Activated CD8-positive, alpha-beta memory T cell treated with anti-CD3 and anti-CD28 coated beads for 36 hours (primary cell): ENCODE data around the gene COL1A1. TPM values are rescaled to one million over a fixed set of nuclear protein-coding genes. Genes with fewer than 3 reads are reported as not detected.

ENCODE experiments used
- CTCF ChIA-PET: fragments of 350-600 bp; sonication (Branson Sonifier 250); formaldehyde crosslinking; loops from one replicate; lab custom pipeline; 2021; ENCODE audit warnings: antibody characterized with exemption; lab: Charles Lee
- POLR2A ChIA-PET: fragments of 350-600 bp; sonication (Branson Sonifier 250); formaldehyde crosslinking; loops from one replicate; lab custom pipeline; 2021; ENCODE audit warnings: antibody characterized with exemption; lab: Charles Lee
- total RNA-seq, 2 experiments: library from RNA; stranded (reverse); gene quantifications; one replicate each; pipeline ENCODE4 v1.2.3, GENCODE V29; 2021

Gene COL1A1
- total RNA-seq, 2 experiments from 2014 or later: 0.65 to 1.0 TPM

DNA sequence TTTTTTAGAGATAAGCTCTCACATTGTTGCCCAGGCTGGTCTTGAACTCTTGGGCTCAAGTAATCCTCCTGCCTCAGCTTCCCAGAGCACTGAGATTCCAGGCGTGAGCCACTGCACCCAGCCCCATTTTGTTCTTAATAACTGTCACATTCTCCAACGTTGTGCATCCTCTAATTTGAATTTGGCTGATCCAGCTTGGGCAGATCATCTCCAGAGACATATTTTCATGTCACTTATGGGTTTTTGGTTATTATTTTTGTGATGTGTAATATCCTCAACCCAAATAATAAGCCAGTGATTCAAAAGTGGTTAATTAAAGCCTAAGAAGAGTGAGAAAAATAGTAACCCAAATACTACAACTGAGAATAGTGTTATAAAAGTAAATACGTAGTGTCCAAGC, 16.2 kb upstream of the COL1A1 start:
- POLR2A ChIA-PET: no interaction called here
- CTCF ChIA-PET: interaction anchor here (1.0 kb wide), 1 partner anchor 18 kb away, joined by 7 read pairs; no protein-coding TSS in a partner anchor

DNA sequence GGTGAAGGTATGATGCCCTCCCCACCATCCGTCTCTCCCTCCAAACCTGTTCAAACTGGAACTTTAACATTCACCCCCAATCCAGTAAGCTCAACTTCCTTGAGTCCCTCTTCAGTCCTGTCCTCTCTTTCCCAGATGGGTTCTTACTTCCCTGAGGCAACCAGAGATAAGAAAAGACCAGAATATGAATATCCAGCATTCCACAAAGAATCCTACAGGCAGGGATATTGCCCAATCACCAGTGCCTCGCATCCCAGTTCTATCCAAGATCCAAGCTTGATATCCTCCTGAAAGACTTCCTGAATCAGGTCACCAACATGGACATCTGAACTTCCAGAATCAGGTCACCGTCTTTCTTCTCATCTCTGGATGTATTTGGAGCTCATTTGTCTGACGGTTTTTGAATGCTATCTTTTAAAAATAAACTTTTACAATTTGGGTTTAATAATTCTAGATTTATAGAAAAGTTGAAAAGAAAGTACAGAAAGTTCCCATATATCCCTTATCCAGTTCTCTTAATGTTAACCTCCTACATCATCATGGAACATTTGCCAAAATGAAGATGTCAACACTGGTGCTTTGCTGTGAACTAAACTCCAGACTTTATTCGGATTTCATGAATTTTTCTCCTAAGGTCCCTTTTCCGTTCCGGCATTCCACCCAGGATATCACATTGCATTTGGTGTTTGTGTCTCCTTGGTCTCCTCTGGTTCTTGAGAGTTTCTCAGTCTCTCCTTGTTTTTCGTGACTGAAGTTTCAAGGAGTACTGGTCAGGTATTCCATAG, 13.7 kb upstream of the COL1A1 start:
- CTCF ChIA-PET: interaction anchor here (0.8 to 3.9 kb wide), 4 partner anchors 14 to 57 kb away, joined by 3 to 21 read pairs (median 9); partner anchors contain the start of gene COL1A1
- POLR2A ChIA-PET: no interaction called here

DNA sequence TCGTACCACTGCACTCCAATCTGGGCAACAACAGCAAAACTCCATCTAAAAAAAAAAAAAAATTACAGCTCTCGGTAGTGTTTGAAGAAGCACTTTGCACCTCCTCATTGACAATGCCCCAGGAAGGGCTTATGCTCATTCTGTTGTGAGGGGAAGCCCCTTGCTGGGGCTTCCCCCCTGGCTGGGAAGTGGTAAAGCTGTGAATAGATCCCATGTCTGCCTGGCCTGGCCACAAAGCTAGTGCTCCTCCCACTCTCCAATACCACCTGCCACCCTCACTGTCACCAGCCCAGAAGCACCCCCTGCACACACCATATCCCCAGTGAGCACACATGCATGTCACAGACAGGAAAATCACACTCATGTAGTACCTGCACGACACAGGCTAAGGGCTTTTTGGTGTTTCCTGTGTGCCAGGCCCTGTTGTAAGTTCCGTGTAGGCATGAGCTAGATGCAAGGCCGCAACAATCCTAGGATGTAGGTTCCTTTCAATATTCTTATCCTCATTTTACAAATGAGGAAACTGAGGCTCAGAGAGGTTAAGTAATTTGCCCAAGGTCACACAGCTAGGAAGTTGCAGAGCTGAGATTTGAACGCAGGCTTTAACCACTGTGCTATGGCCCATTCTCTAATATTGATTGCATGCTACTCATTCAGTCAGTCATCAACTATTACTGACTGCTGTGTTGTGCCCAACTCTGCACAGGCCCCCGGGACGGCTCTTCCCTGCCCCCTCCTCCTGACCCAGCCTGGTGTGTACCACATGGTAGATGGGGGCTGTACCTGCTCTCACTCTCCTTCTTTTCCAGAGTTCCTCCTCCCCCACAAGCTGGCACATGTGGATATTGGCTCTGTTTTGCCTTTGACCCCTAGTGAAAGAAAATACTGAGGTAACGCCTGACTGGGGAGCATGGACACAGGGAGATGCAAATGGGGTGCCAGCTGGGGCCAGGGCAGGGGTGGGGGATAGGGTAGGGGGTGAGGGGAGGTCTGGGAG, 11.9 kb upstream of the COL1A1 start:
- POLR2A ChIA-PET: no interaction called here
- CTCF ChIA-PET: interaction anchor here (0.5 to 3.9 kb wide), 5 partner anchors 13 to 152 kb away, joined by 3 to 21 read pairs (median 3); partner anchors contain the start of gene COL1A1

DNA sequence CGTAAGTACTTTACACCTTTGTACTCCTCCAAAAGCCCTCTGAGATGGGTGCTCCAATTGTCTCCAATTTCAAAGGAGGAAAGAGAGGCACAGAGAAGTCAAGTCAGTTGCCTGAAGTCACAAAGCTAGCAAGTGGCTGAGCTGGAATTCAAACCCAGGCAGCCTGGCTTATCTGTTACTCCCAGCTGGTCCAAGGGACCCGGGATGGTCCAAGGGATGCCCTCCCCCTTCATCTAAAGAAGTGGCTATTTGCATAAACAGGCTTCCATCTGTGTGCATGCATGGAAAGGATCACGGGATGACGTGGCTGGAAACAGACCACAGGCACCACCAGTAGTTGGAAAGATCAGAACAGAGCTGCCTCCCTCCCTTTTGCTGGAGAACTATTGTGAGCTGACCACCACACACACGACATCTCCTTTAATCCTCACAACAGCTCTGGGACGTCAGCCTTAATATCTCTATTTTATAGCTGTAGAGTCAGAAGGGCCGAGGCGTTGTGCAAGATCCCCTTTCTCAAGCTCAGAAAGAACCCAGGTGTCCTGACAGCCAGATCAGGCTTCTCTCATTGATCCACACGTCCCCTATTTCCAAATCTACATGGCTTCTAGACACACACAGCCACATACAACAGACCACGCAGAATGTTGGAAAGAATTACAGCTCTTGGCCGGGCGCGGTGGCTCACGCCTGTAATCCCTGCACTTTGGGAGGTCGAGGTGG, 10.9 kb upstream of the COL1A1 start:
- POLR2A ChIA-PET: no interaction called here
- CTCF ChIA-PET: interaction anchor here (0.8 to 3.9 kb wide), 3 partner anchors 12 to 89 kb away, joined by 3 to 21 read pairs (median 15); partner anchors contain the start of gene COL1A1

DNA sequence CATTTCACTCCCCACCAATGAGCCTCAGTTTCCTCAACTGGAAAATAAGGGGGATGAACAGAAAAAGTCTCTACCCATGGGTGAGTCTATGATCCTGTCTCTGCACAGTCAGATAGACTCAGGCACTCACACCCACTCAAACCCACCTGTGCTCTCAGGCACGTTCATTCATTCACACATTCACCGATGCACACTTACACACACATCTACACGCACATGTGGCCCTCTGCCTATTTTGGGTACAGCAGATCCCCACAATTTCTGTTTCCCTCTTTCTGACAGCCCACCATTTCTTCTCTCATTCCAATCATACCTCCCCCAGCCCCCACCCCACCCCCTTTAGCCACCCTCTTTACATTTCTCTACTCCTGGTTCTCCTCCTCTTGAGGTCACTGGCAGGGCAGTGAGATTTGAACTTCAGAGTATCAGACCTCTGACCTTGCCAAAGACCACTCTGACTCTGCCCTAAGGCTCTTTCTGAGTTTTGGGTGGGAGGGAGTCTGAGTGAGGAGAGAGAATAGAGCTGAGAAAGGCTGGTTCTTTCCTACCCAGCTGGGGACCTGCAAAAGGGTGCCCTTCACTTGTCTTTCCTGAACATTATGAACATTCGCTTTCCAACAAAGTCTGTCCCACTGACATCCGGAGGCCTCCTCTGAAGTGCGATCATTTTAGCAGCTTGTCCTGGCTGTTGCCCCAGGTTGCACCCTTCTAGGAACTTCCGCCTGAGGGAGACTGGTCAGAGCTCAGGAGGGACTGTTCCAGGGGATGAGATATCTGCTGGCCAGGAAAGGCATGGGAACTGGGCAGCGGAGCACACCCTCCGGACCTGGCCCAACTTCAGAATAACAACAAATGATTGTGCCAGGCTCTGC, 10.1 kb upstream of the COL1A1 start:
- POLR2A ChIA-PET: no interaction called here
- CTCF ChIA-PET: interaction anchor here (0.8 to 3.9 kb wide), 5 partner anchors 10 to 90 kb away, joined by 3 to 21 read pairs (median 4); partner anchors contain the start of gene COL1A1

DNA sequence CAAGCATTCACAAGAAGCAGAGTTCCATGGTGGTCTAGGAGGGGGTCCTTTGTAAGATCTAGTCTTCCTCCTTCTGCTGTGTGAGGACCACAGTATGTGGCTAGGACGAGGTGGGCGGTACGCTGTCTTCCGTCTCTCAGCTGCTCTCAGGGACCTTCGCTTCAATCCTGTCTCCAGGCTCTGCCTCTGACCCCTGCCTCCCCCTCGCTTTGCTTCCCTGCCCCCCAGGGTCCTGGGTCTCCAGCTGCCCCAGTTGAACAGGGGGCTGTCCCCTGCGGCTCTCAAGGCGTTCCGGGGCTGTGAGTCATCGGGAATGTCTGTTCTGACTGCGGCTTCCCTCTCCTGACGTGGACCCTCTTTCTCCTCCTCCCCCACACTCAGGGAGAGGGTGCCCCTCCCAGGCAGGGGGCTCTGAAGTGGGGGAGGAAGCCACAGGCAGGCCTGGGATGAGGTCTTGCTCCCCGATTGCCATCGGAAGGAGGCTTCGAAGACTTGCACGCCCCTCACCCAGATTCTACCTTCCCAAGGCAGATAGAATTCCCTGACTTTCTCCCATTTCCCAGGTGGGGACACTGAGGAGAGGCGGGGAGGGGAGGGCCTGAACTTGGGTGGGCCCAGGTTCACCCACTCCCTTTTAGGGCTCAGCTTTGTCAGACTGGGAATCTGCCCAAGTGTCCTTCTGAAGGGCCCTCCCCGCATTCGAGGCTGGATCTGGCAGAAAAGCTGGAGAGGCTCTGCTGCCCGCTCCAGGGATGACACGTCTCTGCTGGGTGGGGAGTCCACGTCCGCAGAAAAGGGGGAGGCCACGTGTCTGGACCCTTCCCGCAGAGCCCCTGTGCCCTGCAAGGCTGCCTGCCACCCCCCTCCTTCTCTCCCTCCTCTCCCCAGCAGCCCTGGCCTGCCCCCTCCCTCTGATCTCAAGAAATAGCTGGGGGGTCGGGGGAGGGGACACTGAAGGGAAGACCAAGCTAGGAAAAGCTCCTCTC, 9.1 kb upstream of the COL1A1 start:
- ChIA-PET CTCF (interaction anchor here (0.8 to 2.3 kb wide), 4 partner anchors 9 to 12 kb away, joined by 4 to 7 read pairs (median 4); partner anchors contain the start of gene COL1A1), POLR2A (no interaction called here)

DNA sequence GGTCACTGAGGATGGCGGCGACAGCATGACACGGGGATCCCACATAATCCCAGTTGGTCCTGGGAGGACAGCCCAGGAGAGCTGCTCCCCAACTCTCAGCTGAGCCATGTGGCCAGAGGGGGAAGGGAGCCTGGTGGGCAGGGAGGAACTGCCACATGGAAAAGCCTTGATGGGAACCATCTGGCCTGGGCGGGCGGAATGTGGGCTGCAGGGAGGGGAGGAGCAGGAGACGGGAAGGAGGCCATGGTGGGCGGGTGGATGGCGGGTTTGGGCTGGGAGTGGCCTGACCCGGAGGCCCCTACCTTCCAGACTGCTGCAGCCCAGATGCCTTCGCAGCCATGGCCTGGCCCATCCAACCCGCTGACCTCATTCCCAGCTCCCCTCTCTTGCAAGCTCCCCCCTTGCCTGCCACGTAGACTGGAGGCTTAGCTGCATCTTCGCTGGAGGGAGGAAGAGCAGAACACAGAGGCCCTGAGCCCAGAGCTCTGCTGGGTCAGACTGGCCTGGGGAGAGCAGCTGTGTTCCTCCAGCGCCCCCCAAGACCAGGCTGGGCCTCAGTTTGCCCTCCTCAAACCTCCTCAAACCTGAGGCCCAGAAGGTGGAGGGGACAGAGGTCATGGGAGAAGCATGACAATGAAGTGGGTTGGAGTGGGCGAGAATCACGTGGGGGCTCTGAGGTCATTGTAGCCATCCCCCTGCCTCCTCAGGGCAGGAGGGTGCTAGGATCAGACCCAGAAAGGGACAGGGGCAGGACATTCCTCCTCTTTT, 8.2 kb upstream of the COL1A1 start:
- CTCF ChIA-PET: interaction anchor here (1.4 to 3.1 kb wide), 4 partner anchors 9 to 88 kb away, joined by 3 to 9 read pairs (median 6); partner anchors contain the start of gene COL1A1
- POLR2A ChIA-PET: no interaction called here

DNA sequence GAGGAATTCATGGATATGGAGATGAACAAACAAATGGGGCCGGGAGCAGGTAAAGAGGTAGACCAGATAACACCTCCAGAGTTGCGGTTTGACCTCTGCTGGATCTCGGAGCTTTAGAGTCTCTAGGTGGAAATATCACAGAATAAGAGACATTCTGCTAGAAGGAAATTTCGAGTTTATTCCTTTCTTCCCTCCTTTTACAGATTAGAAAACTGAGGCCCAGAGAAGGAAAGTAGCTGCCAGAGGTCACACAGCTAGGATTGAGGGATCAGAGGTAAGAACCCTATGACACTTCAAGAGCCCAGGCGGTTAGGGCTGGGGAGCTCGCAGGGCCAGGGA, 7.7 kb upstream of the COL1A1 start:
- ChIA-PET POLR2A (no interaction called here), CTCF (interaction anchor here (1.4 to 3.1 kb wide), 3 partner anchors 9 to 88 kb away, joined by 3 to 9 read pairs (median 7); no protein-coding TSS in a partner anchor)

DNA sequence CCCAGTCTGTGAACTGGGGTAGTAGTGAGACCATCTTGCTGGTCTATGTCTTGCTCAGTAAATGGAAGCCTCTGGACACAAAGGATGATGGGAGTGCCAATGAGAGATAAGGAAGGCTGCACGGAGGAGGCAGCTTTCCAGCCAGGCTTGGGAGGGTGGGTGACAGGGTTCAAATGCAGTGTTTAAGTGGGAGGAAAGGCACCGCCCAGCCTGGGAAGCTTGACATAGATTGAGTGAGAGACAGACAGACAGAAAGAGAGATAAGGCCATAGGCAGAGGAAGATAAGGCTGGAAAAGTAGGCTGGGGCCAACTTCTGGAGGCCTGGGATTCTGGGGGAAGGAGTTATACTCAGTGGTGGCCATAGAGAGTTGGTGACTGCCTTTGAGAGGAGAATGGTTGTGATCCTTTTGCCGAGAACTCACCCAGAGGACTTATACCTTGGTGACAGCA, 7.2 kb upstream of the COL1A1 start:
- POLR2A ChIA-PET: no interaction called here

DNA sequence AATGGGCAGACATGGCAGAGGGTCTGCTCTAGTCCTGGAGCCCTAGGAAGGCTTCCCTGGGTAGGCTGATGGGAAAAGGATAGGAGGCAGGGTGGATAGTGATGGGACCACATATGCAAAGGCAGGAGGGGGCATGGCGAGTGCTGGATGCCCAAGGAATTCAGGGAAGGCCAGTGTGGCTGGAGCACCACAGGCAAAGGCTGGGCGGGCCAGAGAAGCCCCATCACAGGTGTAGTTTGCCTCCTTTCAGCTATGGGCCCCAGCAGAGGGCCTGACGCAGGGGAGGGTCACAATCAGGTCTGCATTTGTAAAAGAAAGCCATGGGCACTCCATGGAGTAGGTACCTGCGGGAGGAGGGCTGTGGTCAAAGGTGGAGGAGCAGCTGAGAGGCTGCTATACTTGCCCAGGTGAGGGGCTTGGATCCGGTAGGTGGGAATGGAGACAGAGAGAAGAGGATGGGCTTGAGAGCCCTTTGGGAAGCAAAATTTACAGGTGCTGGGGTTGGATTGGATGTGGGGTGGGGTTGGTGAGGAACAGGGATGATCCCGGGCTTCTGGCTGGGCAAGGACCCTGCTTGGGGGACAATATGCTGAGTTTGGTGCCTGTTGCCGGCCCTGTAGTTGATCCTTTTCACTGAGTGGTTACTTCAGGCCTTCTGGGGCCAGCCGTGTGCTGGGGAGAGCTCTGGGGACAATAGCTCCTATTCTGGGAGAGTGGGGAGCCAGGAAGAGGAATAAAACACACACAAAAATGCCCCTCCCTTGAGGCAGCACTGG, 6.5 kb upstream of the COL1A1 start:
- ChIA-PET POLR2A (no interaction called here), CTCF (interaction anchor here (0.6 to 3.1 kb wide), 6 partner anchors 8 to 89 kb away, joined by 3 to 9 read pairs (median 4); no protein-coding TSS in a partner anchor)

More for the DNA sequence above, 7.2 kb upstream of the COL1A1 start:
- CTCF ChIA-PET: interaction anchor here (1.4 to 3.1 kb wide), 4 partner anchors 9 to 89 kb away, joined by 3 to 9 read pairs (median 6); no protein-coding TSS in a partner anchor

DNA sequence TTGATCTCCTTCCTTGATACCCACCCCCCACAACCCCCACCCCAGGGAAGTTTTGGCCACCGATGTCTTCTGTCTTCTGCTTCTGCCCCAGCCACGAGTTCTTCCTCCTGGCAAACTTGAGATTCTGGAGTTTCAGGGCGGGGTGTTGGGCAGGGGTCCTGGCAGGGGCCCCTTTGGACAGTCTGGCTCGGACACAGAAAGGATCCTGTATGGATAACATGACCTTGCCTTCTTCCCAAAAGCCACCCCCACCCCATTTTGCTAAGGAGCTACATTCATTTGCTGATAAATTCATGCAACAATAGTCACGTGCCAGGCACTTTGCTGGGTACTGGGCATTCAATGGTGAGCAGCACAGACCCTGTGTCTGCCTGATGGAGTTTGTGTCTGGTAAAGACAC, 5.9 kb upstream of the COL1A1 start:
- CTCF ChIA-PET: interaction anchor here (0.6 to 3.1 kb wide), 5 partner anchors 22 to 90 kb away, joined by 3 to 9 read pairs (median 3); no protein-coding TSS in a partner anchor
- POLR2A ChIA-PET: no interaction called here

DNA sequence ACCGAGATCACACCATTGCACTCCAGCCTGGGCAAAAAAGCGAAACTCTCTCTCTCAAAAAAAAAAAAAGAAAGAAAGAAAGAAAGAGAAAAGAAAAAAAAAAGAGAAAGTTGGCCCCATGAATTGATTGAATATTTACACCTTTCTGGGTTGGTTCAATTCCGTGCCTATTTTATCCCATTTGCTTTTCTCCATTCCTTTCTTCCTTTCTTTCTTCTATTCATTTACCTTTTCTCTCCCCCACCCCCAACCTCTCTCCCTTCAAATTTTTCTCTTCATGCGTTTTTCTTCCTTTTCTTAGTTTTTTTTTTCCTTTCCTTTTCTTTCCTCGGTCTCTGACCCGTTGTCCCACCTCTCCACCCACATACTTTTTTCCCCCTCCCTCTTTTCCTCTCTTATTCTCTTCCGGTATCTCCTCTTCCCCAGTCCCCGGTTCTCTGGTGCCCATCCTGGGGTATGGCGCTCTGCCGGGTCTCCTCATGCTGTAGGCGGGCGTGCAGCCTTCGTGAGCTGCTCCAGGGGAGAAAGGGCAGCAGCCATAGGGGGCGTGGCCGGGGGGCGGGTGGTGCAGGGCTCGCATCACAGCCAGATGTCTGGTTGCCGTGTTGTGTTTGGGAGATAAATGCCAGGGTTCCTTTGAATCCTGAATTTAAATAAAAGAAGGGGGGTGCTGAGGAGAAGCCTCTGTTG, 5.3 kb upstream of the COL1A1 start:
- ChIA-PET POLR2A (no interaction called here), CTCF (interaction anchor here (0.6 to 3.1 kb wide), 2 partner anchors 46 to 91 kb away, joined by 3 to 9 read pairs; no protein-coding TSS in a partner anchor)

DNA sequence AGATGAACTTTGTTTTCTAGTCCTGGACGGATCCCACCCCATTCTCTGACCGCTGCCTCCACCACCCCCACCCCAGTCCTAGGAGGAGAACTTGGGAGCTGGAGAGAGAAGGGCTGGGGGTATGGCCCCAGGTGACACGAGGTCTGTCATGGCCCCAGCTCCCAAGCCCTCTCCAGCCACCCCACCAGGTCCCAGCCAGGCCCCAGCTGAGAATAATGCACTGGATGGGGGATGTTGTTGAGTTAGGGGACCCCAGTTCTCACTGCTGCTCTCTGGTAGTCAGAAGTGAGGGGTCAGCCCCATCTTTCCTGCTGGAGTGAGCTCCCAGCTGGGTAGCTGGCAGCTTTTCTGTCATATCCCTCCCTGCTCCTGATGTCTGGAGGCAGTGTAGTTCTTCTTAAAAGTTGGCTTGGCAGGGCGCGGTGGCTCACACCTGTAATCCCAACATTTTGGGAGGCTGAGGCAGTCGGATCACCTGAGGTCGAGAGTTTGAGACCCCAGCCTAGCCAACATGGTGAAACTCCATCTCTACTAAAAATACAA, 4.6 kb upstream of the COL1A1 start:
- ChIA-PET CTCF (no interaction called here), POLR2A (no interaction called here)
